Endothelial cell of umbilical vein (primary cell): Measurements from ENCODE around the gene COG2. TPM values are rescaled to one million over a fixed set of nuclear protein-coding genes. Genes with fewer than 3 reads are reported as not detected.

Experiments
- BruUV-seq: library from RNA; stranded (reverse); fragments of 400-500 nt; replicated peaks from 2 replicates; lab custom pipeline; 2021; lab: Mats Ljungman, UMichigan
- CTCF ChIA-PET: fragments of 300-600, 350-600 bp; sonication (Branson Sonifier 250); formaldehyde crosslinking; loops from one replicate; lab custom pipeline; 2021; ENCODE audit warnings: antibody characterized with exemption, inconsistent platforms; lab: Charles Lee
- POLR2A ChIA-PET: fragments of 300-600, 350-600 bp; sonication (Branson Sonifier 250); formaldehyde crosslinking; loops from one replicate; lab custom pipeline; 2021; ENCODE audit warnings: antibody characterized with exemption, inconsistent platforms; lab: Charles Lee
- DNase-seq: peaks from one replicate; pipeline ENCODE4 v3.0.0-alpha.2; 2011; ENCODE audit warnings: low read depth, low spot score
- FAIRE-seq: peaks from 2 replicates; lab custom pipeline; 2011; peaks lifted over from hg19 to GRCh38; lab: Jason Lieb, UNC
- H2AFZ ChIP-seq: 2 replicates; pipeline ENCODE4 v1.6.0; 2012; ENCODE audit warnings: low read depth, low read length, control low read depth, inconsistent platforms
- H3K27ac ChIP-seq: 2 replicates; pipeline ENCODE4 v1.5.1; 2011; ENCODE audit warnings: low read depth, mild to moderate bottlenecking, control low read depth, low read length, moderate library complexity; ENCODE audit not compliant: insufficient read depth
- H3K27me3 ChIP-seq, 2 experiments: 2 replicates each; pipeline versions ENCODE4 v1.6.0 to v1.6.1; 2011; ENCODE audit warnings: low read length in 2 of 2, mixed read lengths in 1 of 2; ENCODE audit not compliant: control insufficient read depth in 2 of 2, insufficient read depth in 2 of 2
- H3K36me3 ChIP-seq, 2 experiments: 2 replicates in 1 of 2; 3 replicates in 1 of 2; pipeline ENCODE4 v1.5.1; 2011; ENCODE audit warnings: low read length in 2 of 2, mild to moderate bottlenecking in 1 of 2, moderate library complexity in 1 of 2; ENCODE audit not compliant: control insufficient read depth in 2 of 2, insufficient read depth in 2 of 2; ENCODE audit errors: extremely low read depth in 1 of 2
- H3K4me1 ChIP-seq: 3 replicates; pipeline ENCODE4 v1.5.1; 2011; ENCODE audit warnings: mild to moderate bottlenecking, low read length; ENCODE audit not compliant: control insufficient read depth, insufficient read depth; ENCODE audit errors: extremely low read depth
- H3K4me2 ChIP-seq: 2 replicates; pipeline ENCODE4 v1.6.1; 2011; ENCODE audit warnings: low read length, control low read depth, mixed read lengths; ENCODE audit not compliant: insufficient read depth
- H3K4me3 ChIP-seq, 3 experiments: fragments of 200-600 bp in 1 of 3; sonication (generic), shearing (Covaris generic) in 1 of 3; replicated peaks in 1 of 3; 2 replicates each; pipeline ENCODE4 v1.5.1; 2011 to 2016; ENCODE audit warnings: control low read depth in 3 of 3, low read length in 3 of 3, mild to moderate bottlenecking in 2 of 3, inconsistent platforms in 1 of 3, low read depth in 1 of 3, moderate library complexity in 1 of 3; ENCODE audit not compliant: insufficient read depth in 1 of 3
- H3K79me2 ChIP-seq: 2 replicates; pipeline ENCODE4 v1.6.0; 2012; ENCODE audit warnings: low read length, inconsistent platforms; ENCODE audit not compliant: control insufficient read depth, insufficient read depth
- H3K9ac ChIP-seq: replicated peaks from 2 replicates; pipeline ENCODE3; 2011; ENCODE audit warnings: low read length, control low read depth; ENCODE audit not compliant: insufficient read depth; ENCODE audit errors: extremely low read depth
- H3K9me1 ChIP-seq: replicated peaks from 3 replicates; pipeline ENCODE4 v1.6.0; 2011; ENCODE audit warnings: mild to moderate bottlenecking, low read length; ENCODE audit not compliant: control insufficient read depth, insufficient read depth; ENCODE audit errors: extremely low read depth
- H3K9me3 ChIP-seq: replicated peaks from 2 replicates; pipeline ENCODE4 v1.5.1; 2012; ENCODE audit warnings: low read length, inconsistent platforms; ENCODE audit not compliant: control insufficient read depth, insufficient read depth
- H4K20me1 ChIP-seq: replicated peaks from 2 replicates; pipeline ENCODE3; 2011; ENCODE audit warnings: mild to moderate bottlenecking, low read length; ENCODE audit not compliant: control insufficient read depth, insufficient read depth; ENCODE audit errors: extremely low read depth
- EZH2 ChIP-seq: IDR thresholded peaks from 2 replicates; pipeline ENCODE4 v1.6.1; 2012; ENCODE audit warnings: borderline replicate concordance, low read depth, mild to moderate bottlenecking, moderate library complexity, low read length, inconsistent platforms; ENCODE audit not compliant: severe bottlenecking
- FOS ChIP-seq: IDR thresholded peaks from 2 replicates; pipeline ENCODE4 v1.6.1; 2011; ENCODE audit warnings: mild to moderate bottlenecking, low read length, moderate library complexity, borderline replicate concordance; ENCODE audit not compliant: insufficient read depth
- GATA2 ChIP-seq: IDR thresholded peaks from 2 replicates; pipeline ENCODE4 v1.7.0; 2011; ENCODE audit warnings: low read depth, mild to moderate bottlenecking, moderate library complexity, mixed read lengths, low read length; ENCODE audit not compliant: insufficient read length, insufficient read depth
- JUN ChIP-seq: IDR thresholded peaks from 2 replicates; pipeline ENCODE4 v1.6.1; 2011; ENCODE audit warnings: borderline replicate concordance, low read depth; ENCODE audit not compliant: insufficient read length, insufficient read depth
- MYC ChIP-seq: IDR thresholded peaks from one replicate; pipeline ENCODE4 v1.6.1; 2011; ENCODE audit warnings: mild to moderate bottlenecking, low read depth, low read length
- POLR2A ChIP-seq: IDR thresholded peaks from 2 replicates; pipeline ENCODE4 v1.6.1; 2012; ENCODE audit warnings: low read depth, mild to moderate bottlenecking, control low read depth, low read length
- POLR2AphosphoS5 ChIP-seq: IDR thresholded peaks from 2 replicates; pipeline ENCODE4 v1.6.1; 2012; ENCODE audit warnings: low read depth, mild to moderate bottlenecking, control low read depth, low read length, moderate library complexity; ENCODE audit not compliant: insufficient read depth
- dilution Hi-C: fragments of 300-500 bp; cut with MboI; formaldehyde crosslinking; loops from one replicate; pipeline ENCODE4 v1.15.0; 2019; ENCODE audit warnings: low sequenced_read_pairs; ENCODE audit not compliant: extremely low pct_ligation_motif_present
- intact Hi-C: fragments of 100-400 bp; cut with micrococcal nuclease; formaldehyde crosslinking; loops from one replicate; pipeline ENCODE4 v1.10.0; 2022
- polyA plus RNA-seq, 4 experiments: library from polyadenylated mRNA; depleted of rRNA in 3 of 4; stranded (reverse) in 3 of 4; unstranded in 1 of 4; fragments of >200 nt; gene quantifications; 2 replicates each; pipeline versions ENCODE4 v1.2.1 to v1.2.3, GENCODE V29; 2011 to 2012; ENCODE audit warnings: missing spikeins in 1 of 4
- total RNA-seq: library from RNA; stranded (reverse); gene quantifications from 2 replicates; pipeline ENCODE4 v1.2.3, GENCODE V29; 2021
- TF ChIP-seq, protein P1 (sequence below): IDR thresholded peaks from 2 replicates; pipeline ENCODE4 v1.6.1; 2011; ENCODE audit not compliant: insufficient read depth, insufficient read length
- TF ChIP-seq, protein P2 (sequence below), 2 donors: IDR thresholded peaks; 1 replicate in 1 of 2; 2 replicates in 1 of 2; pipeline ENCODE4 v1.5.1; 2011; ENCODE audit warnings: low read length in 2 of 2, mild to moderate bottlenecking in 2 of 2, moderate library complexity in 2 of 2, control low read depth in 1 of 2, inconsistent platforms in 1 of 2, low read depth in 1 of 2; ENCODE audit not compliant: insufficient read depth in 1 of 2; ENCODE audit errors: extremely low read depth in 1 of 2

The COG2 gene
- total and polyA plus RNA-seq, 2 donors (not counting 3 experiments of a cell fraction or from before 2014, with no cell fraction given) = 7.6 to 24.2 TPM

DNA sequence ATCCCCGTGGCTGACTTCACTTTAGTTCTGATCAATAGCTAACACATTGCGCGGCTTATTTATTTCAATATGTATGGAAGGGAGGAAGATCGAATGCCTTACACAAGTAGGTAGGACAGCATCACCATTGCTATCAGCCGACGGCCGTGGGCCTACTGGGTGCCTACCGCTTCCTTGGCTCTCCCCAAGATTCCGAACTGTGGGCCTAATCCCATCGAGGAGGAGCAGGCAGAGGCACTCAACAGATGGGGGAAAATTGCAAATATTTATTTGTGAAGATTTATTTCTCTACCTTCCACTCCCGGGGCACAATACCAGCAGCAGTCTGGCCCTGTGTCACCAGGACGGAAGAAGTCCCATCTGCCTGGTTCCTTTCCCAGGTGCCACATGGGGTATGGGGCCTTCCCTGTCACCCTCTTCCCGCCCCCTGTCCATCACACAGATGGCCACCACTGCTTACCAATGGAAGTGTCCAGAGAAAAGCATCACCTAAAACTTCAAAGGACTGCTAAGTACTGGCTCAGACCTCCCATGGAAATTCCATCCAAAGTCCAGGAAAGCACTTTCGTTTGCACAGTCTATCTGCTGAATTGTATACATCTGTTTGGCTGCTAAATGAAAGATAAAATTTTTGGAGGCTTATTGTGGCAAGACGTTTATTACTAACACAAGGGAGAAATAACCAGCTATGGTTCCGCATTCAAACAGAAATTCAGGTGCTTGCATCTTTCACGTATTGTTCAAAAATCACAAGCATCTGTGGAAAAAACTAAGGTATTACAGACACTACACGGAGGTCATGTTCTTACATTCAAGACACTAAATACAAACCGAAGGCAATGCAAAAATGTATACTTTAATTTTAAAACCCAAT lies 59.9 kb downstream of the COG2 start:
- dilution Hi-C loops (no loop called here), intact Hi-C loops (no loop called here)
- Histone ChIP-seq H3K9me3 (no peaks in the 10 kb centered on the region), H3K4me1 (no peaks in the 10 kb centered on the region), H3K9ac (no peak overlapping the region), H3K79me2 (no peaks in the 10 kb centered on the region), H2AFZ (no peak overlapping the region), H3K4me3 (no peak overlapping the region), H3K36me3 (no peaks in the 10 kb centered on the region), H3K9me1 (no peaks in the 10 kb centered on the region), H3K27ac (no peak overlapping the region), H4K20me1 (no peaks in the 10 kb centered on the region), H3K27me3 (no peaks in the 10 kb centered on the region), H3K4me2 (no peak overlapping the region)
- ChIA-PET POLR2A (no interaction called here), CTCF (no interaction called here)
- no peak for TF ChIP-seq JUN
- no peak for TF ChIP-seq MYC
- TF ChIP-seq FOS = no peak
- TF ChIP-seq GATA2 = no peak
- TF ChIP-seq, protein P1, sequence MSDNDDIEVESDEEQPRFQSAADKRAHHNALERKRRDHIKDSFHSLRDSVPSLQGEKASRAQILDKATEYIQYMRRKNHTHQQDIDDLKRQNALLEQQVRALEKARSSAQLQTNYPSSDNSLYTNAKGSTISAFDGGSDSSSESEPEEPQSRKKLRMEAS = no peak
- TF ChIP-seq EZH2 = no peak
- TF ChIP-seq POLR2AphosphoS5 = no peak
- TF ChIP-seq, protein P2, sequence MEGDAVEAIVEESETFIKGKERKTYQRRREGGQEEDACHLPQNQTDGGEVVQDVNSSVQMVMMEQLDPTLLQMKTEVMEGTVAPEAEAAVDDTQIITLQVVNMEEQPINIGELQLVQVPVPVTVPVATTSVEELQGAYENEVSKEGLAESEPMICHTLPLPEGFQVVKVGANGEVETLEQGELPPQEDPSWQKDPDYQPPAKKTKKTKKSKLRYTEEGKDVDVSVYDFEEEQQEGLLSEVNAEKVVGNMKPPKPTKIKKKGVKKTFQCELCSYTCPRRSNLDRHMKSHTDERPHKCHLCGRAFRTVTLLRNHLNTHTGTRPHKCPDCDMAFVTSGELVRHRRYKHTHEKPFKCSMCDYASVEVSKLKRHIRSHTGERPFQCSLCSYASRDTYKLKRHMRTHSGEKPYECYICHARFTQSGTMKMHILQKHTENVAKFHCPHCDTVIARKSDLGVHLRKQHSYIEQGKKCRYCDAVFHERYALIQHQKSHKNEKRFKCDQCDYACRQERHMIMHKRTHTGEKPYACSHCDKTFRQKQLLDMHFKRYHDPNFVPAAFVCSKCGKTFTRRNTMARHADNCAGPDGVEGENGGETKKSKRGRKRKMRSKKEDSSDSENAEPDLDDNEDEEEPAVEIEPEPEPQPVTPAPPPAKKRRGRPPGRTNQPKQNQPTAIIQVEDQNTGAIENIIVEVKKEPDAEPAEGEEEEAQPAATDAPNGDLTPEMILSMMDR (IDR thresholded peaks at IDR 0.05; ENCODE audit: extremely low read depth in 1 of 2, insufficient read depth in 1 of 2, low read depth in 1 of 2, low read length in 2 of 2) = no peak
- no peak for TF ChIP-seq POLR2A
- no peak for DNase-seq
- BruUV-seq = no TSS peak
- no peak for FAIRE-seq
